Dedifferentiated amniotic fluid mesenchymal stem cell (primary cell): ENCODE results near the gene TNP2.

Experiments
- DNase-seq: peaks from one replicate; pipeline ENCODE4 v3.0.0-alpha.2; 2016; ENCODE audit errors: extremely low spot score

Gene TNP2

GRCh38 chr16:11277607-11278337 lies 8.6 kb upstream of the TNP2 start:
- DNase-seq: no peak

GRCh38 chr16:11276896-11277593 lies 7.9 kb upstream of the TNP2 start:
- DNase-seq: no peak

- no peak for DNase-seq
Observed at GRCh38 chr16:11276143-11276895, 7.2 kb upstream of the TNP2 start, which contains the start of gene PRM2. TSS of gene PRM2 (minus strand) at chr16:11276480. CDS start at chr16:11276370, 110 bp downstream.

GRCh38 chr16:11274964-11275363 lies 5.8 kb upstream of the TNP2 start:
- DNase-seq: no peak

- no peak for DNase-seq
Observed at GRCh38 chr16:11273721-11274324, 4.7 kb upstream of the TNP2 start.

GRCh38 chr16:11272921-11273720 lies 4.0 kb upstream of the TNP2 start, which contains the start of gene PRM3:
TSS of gene PRM3 (minus strand) at chr16:11273629. CDS start at chr16:11273595, 34 bp downstream.
- DNase-seq: no peak

- no peak for DNase-seq
Observed at GRCh38 chr16:11272484-11272883, 3.4 kb upstream of the TNP2 start.

GRCh38 chr16:11271610-11272009 lies 2.5 kb upstream of the TNP2 start:
- no peak for DNase-seq

- no peak for DNase-seq
Observed at GRCh38 chr16:11270602-11271162, 1.6 kb upstream of the TNP2 start.

- DNase-seq: no peak
Observed at GRCh38 chr16:11265124-11265523, 4.0 kb downstream of the TNP2 start.

- DNase-seq: no peak
Observed at GRCh38 chr16:11264155-11264832, 4.8 kb downstream of the TNP2 start.

GRCh38 chr16:11263737-11264136 lies 5.4 kb downstream of the TNP2 start:
- DNase-seq: no peak

GRCh38 chr16:11262915-11263314 lies 6.2 kb downstream of the TNP2 start:
- no peak for DNase-seq

GRCh38 chr16:11260596-11260966 lies 8.5 kb downstream of the TNP2 start:
- DNase-seq: no peak

GRCh38 chr16:11259655-11260595 lies 9.2 kb downstream of the TNP2 start:
- no peak for DNase-seq

GRCh38 chr16:11258553-11259492 lies 10.3 kb downstream of the TNP2 start:
- DNase-seq: no peak

- peak; percentile 64 for DNase-seq
Observed at GRCh38 chr16:11257131-11257938, 11.8 kb downstream of the TNP2 start.
